HUES48 (cell line): ENCODE data around the gene SOAT2.

Experiments used
- H3K27ac ChIP-seq: one replicate; pipeline ENCODE4 v1.7.0; 2013; ENCODE audit warnings: low read depth, low read length, inconsistent platforms
- H3K27me3 ChIP-seq: 2 replicates; pipeline ENCODE4 v1.6.1; 2013; ENCODE audit warnings: mild to moderate bottlenecking, low read length; ENCODE audit not compliant: control insufficient read depth, insufficient read depth
- H3K36me3 ChIP-seq: 2 replicates; pipeline ENCODE4 v1.6.1; 2013; ENCODE audit warnings: low read length; ENCODE audit not compliant: control insufficient read depth, insufficient read depth
- H3K4me1 ChIP-seq: 2 replicates; pipeline ENCODE4 v1.6.1; 2013; ENCODE audit warnings: mild to moderate bottlenecking, low read length; ENCODE audit not compliant: control insufficient read depth, insufficient read depth
- H3K4me3 ChIP-seq: 2 replicates; pipeline ENCODE4 v1.5.1; 2013; ENCODE audit warnings: mild to moderate bottlenecking, low read depth, low read length
- H3K9ac ChIP-seq: 2 replicates; pipeline ENCODE4 v1.6.1; 2013; ENCODE audit warnings: mild to moderate bottlenecking, low read depth, low read length, moderate library complexity
- H3K9me3 ChIP-seq: 2 replicates; pipeline ENCODE4 v1.6.1; 2013; ENCODE audit warnings: low read length; ENCODE audit not compliant: control insufficient read depth, insufficient read depth

The SOAT2 gene

GRCh38 chr12:53076461-53076860 is 26.8 kb upstream of the SOAT2 start:
- Histone ChIP-seq H3K27me3 (peaks cover 12% of the 10 kb centered on the region), H3K4me1 (peaks cover 14% of the 10 kb centered on the region), H3K4me3 (no peak overlapping the region), H3K27ac (no peak overlapping the region), H3K36me3 (peaks cover 11% of the 10 kb centered on the region; the same call in 1 of the 2 replicates), H3K9me3 (no peaks in the 10 kb centered on the region), H3K9ac (no peak overlapping the region)

- H3K27ac ChIP-seq: no peak overlapping the region
- H3K4me3 ChIP-seq: no peak overlapping the region
- H3K9me3 ChIP-seq: no peaks in the 10 kb centered on the region
- peaks cover 12% of the 10 kb centered on the region for H3K4me1 ChIP-seq
- H3K9ac ChIP-seq: no peak overlapping the region
- H3K36me3 ChIP-seq: peaks cover 11% of the 10 kb centered on the region; the same call in 1 of the 2 replicates
- H3K27me3 ChIP-seq: peaks cover 12% of the 10 kb centered on the region
Observed at GRCh38 chr12:53077030-53077429, 26.3 kb upstream of the SOAT2 start.

- Histone ChIP-seq H3K9me3 (no peaks in the 10 kb centered on the region), H3K36me3 (0 out of 2 replicates have a peak, but pooled peaks cover 5% of the 10 kb centered on the region), H3K9ac (peak overlapping the region; percentile 5; the same call in 1 of the 2 replicates), H3K27ac (peak overlapping the region; percentile 63), H3K27me3 (peaks cover 12% of the 10 kb centered on the region), H3K4me1 (peaks cover 3% of the 10 kb centered on the region; the same call in 1 of the 2 replicates), H3K4me3 (peak overlapping the region; percentile 81)
Observed at GRCh38 chr12:53078425-53079225, 24.7 kb upstream of the SOAT2 start.

GRCh38 chr12:53079226-53080117 is 23.8 kb upstream of the SOAT2 start, which contains the start of gene SPRYD3:
Gene SPRYD3 (minus strand): TSS chr12:53079390. CDS start chr12:53079333, 57 bp downstream.
- Histone ChIP-seq H3K4me1 (peaks cover 3% of the 10 kb centered on the region; the same call in 1 of the 2 replicates), H3K27ac (peak within 1 kb of the TSS; percentile 79), H3K36me3 (0 out of 2 replicates have a peak, but pooled peaks cover under 1% of the 10 kb centered on the region), H3K4me3 (peak within 1 kb of the TSS; percentile 81), H3K9me3 (no peaks in the 10 kb centered on the region), H3K9ac (peak within 1 kb of the TSS; percentile 59), H3K27me3 (peaks cover 12% of the 10 kb centered on the region)

- H3K4me1 ChIP-seq: peaks cover 3% of the 10 kb centered on the region; the same call in 1 of the 2 replicates
- no peak overlapping the region for H3K4me3 ChIP-seq
- H3K9ac ChIP-seq: no peak overlapping the region
- no peaks in the 10 kb centered on the region for H3K9me3 ChIP-seq
- no peak overlapping the region for H3K27ac ChIP-seq
- no peaks in the 10 kb centered on the region for H3K36me3 ChIP-seq
- H3K27me3 ChIP-seq: peaks cover 12% of the 10 kb centered on the region
Observed at GRCh38 chr12:53082637-53083175, 20.6 kb upstream of the SOAT2 start.

GRCh38 chr12:53086361-53086760 is 16.9 kb upstream of the SOAT2 start:
- H3K27ac ChIP-seq: no peak overlapping the region
- H3K36me3 ChIP-seq: no peaks in the 10 kb centered on the region
- 0 out of 2 replicates have a peak, but pooled peaks cover under 1% of the 10 kb centered on the region for H3K4me1 ChIP-seq
- no peaks in the 10 kb centered on the region for H3K9me3 ChIP-seq
- no peak overlapping the region for H3K4me3 ChIP-seq
- peaks cover 12% of the 10 kb centered on the region for H3K27me3 ChIP-seq
- H3K9ac ChIP-seq: no peak overlapping the region

- Histone ChIP-seq H3K9ac (no peak overlapping the region), H3K4me1 (0 out of 2 replicates have a peak, but pooled peaks cover 3% of the 10 kb centered on the region), H3K36me3 (no peaks in the 10 kb centered on the region), H3K27me3 (peaks cover 11% of the 10 kb centered on the region), H3K4me3 (no peak overlapping the region), H3K27ac (no peak overlapping the region), H3K9me3 (no peaks in the 10 kb centered on the region)
Observed at GRCh38 chr12:53090105-53090504, 13.2 kb upstream of the SOAT2 start.

- Histone ChIP-seq H3K27ac (no peak overlapping the region), H3K27me3 (peaks cover 11% of the 10 kb centered on the region), H3K9ac (no peak overlapping the region), H3K36me3 (no peaks in the 10 kb centered on the region), H3K4me3 (no peak overlapping the region), H3K9me3 (no peaks in the 10 kb centered on the region), H3K4me1 (0 out of 2 replicates have a peak, but pooled peaks cover 3% of the 10 kb centered on the region)
Observed at GRCh38 chr12:53090554-53090953, 12.7 kb upstream of the SOAT2 start.

- H3K9me3 ChIP-seq: no peaks in the 10 kb centered on the region
Observed at GRCh38 chr12:53091756-53092155, 11.5 kb upstream of the SOAT2 start.

GRCh38 chr12:53093777-53094393 is 9.4 kb upstream of the SOAT2 start:
- Histone ChIP-seq H3K27me3 (peaks cover 43% of the 10 kb centered on the region), H3K4me1 (peaks cover 18% of the 10 kb centered on the region), H3K9ac (no peak overlapping the region), H3K27ac (peak overlapping the region; percentile 32), H3K4me3 (no peak overlapping the region), H3K36me3 (no peaks in the 10 kb centered on the region), H3K9me3 (no peaks in the 10 kb centered on the region)

More at GRCh38 chr12:53091756-53092155, 11.5 kb upstream of the SOAT2 start:
- no peak overlapping the region for H3K27ac ChIP-seq
- H3K9ac ChIP-seq: no peak overlapping the region
- H3K4me1 ChIP-seq: peaks cover 9% of the 10 kb centered on the region; the same call in 1 of the 2 replicates
- peaks cover 23% of the 10 kb centered on the region for H3K27me3 ChIP-seq
- no peaks in the 10 kb centered on the region for H3K36me3 ChIP-seq
- H3K4me3 ChIP-seq: no peak overlapping the region
